Spleen (tissue), 7 donors: ENCODE results near the gene GUCY1A2.

Experiments used
- POLR2A ChIP-seq, 3 donors: fragments of 450-650 bp; IDR thresholded peaks; one replicate each; pipeline ENCODE4 v1.5.1; 2017; ENCODE audit warnings: antibody characterized with exemption in 3 of 3, mild to moderate bottlenecking in 1 of 3
- POLR2AphosphoS5 ChIP-seq, 3 donors: sonication (generic); formaldehyde crosslinking; IDR thresholded peaks; one replicate each; pipeline ENCODE4 v1.5.1; 2017; ENCODE audit warnings: antibody characterized with exemption in 3 of 3
- TF ChIP-seq, protein P1 (sequence below), 11 experiments: fragments of 200-600 bp in 7 of 11; fragments of 450-650 bp in 4 of 11; sonication (generic) in 4 of 11; IDR thresholded peaks in 8 of 11; conservative IDR thresholded peaks in 3 of 11; 1 replicate in 7 of 11; 2 replicates in 4 of 11; pipeline versions ENCODE4 v1.4.0 to v1.8.0; 2016 to 2021; ENCODE audit warnings: antibody characterized with exemption in 11 of 11, inconsistent platforms in 4 of 11, mild to moderate bottlenecking in 1 of 11
- donor health status: DM: no; HTN: no; CAD: no; lungs with moderate emphysema.
- donor health status: DM: no; HTN: no; CAD: no.
- donor health status: DM: no; HTN: no; CAD: no.

DNA sequence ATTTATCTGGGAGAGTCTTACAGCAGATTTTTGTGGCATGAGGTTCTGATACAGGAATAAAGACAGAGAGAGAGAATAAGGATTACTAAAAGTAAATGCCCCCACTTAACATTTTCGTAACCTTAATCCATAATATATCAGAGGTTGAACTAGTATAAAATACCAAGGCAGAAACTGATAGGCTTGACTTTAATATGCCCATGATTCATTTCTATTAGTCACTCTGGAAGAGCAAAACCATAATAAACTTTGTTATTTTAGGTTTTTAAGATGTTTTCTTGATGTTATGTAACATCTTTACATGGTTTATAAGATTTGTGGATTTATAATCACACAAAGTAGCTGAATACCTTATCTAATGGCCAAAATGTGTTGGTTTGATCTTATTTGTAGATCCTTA is 19.1 kb downstream of the GUCY1A2 start:
- TF ChIP-seq, protein P1, sequence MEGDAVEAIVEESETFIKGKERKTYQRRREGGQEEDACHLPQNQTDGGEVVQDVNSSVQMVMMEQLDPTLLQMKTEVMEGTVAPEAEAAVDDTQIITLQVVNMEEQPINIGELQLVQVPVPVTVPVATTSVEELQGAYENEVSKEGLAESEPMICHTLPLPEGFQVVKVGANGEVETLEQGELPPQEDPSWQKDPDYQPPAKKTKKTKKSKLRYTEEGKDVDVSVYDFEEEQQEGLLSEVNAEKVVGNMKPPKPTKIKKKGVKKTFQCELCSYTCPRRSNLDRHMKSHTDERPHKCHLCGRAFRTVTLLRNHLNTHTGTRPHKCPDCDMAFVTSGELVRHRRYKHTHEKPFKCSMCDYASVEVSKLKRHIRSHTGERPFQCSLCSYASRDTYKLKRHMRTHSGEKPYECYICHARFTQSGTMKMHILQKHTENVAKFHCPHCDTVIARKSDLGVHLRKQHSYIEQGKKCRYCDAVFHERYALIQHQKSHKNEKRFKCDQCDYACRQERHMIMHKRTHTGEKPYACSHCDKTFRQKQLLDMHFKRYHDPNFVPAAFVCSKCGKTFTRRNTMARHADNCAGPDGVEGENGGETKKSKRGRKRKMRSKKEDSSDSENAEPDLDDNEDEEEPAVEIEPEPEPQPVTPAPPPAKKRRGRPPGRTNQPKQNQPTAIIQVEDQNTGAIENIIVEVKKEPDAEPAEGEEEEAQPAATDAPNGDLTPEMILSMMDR (IDR thresholded peaks at IDR 0.05 in 8 of 11, conservative IDR thresholded peaks at IDR 0.05 in 3 of 11): no peak
- TF ChIP-seq POLR2A (IDR thresholded peaks at IDR 0.05) (no peak), POLR2AphosphoS5 (IDR thresholded peaks at IDR 0.05) (no peak)
